Astrocyte (in vitro differentiated cells and primary cell): ENCODE measurements around the gene AAR2. TPM values are rescaled to one million over a fixed set of nuclear protein-coding genes. Genes with fewer than 3 reads are reported as not detected.

Experiments
- DNase-seq: peaks from one replicate; pipeline ENCODE4 v3.0.0-alpha.2; 2010; ENCODE audit warnings: low read depth
- FAIRE-seq: peaks from 2 replicates; lab custom pipeline; 2011; peaks lifted over from hg19 to GRCh38; lab: Jason Lieb, UNC
- H2AFZ ChIP-seq: 2 replicates; pipeline ENCODE4 v1.6.0; 2012; ENCODE audit warnings: low read depth, low read length, inconsistent platforms
- H3K27ac ChIP-seq: 2 replicates; pipeline ENCODE4 v1.5.1; 2011; ENCODE audit warnings: low read depth, low read length, inconsistent platforms
- H3K27me3 ChIP-seq: 2 replicates; pipeline ENCODE4 v1.6.0; 2011; ENCODE audit warnings: low read length, inconsistent platforms; ENCODE audit not compliant: insufficient read depth
- H3K36me3 ChIP-seq: 2 replicates; pipeline ENCODE4 v1.5.1; 2011; ENCODE audit warnings: low read length, inconsistent platforms; ENCODE audit not compliant: insufficient read depth
- H3K4me1 ChIP-seq: 2 replicates; pipeline ENCODE4 v1.5.1; 2011; ENCODE audit warnings: low read length, inconsistent platforms; ENCODE audit not compliant: insufficient read depth
- H3K4me2 ChIP-seq: 2 replicates; pipeline ENCODE4 v1.6.0; 2012; ENCODE audit warnings: low read length, inconsistent platforms
- H3K4me3 ChIP-seq: 2 replicates; pipeline ENCODE4 v1.5.1; 2011; ENCODE audit warnings: low read depth, mild to moderate bottlenecking, low read length, inconsistent platforms; ENCODE audit not compliant: insufficient read depth
- H3K79me2 ChIP-seq: 2 replicates; pipeline ENCODE4 v1.6.0; 2012; ENCODE audit warnings: mild to moderate bottlenecking, low read length, inconsistent platforms; ENCODE audit not compliant: insufficient read depth
- H3K9ac ChIP-seq: 2 replicates; pipeline ENCODE4 v1.6.0; 2012; ENCODE audit warnings: mild to moderate bottlenecking, low read length, inconsistent platforms
- H3K9me3 ChIP-seq: 2 replicates; pipeline ENCODE4 v1.5.1; 2012; ENCODE audit warnings: low read depth, mild to moderate bottlenecking, low read length, inconsistent platforms; ENCODE audit not compliant: insufficient read depth
- H4K20me1 ChIP-seq: 2 replicates; pipeline ENCODE4 v1.6.0; 2012; ENCODE audit warnings: low read length, inconsistent platforms; ENCODE audit not compliant: insufficient read depth
- H3K27ac Mint-ChIP-seq: one replicate; pipeline ENCODE4 v1.8.0; 2021; ENCODE audit warnings: mild to moderate bottlenecking, mixed read lengths; ENCODE audit not compliant: unreplicated experiment
- H3K27me3 Mint-ChIP-seq: one replicate; pipeline ENCODE4 v1.8.0; 2021; ENCODE audit warnings: low read depth, mixed read lengths; ENCODE audit not compliant: unreplicated experiment
- H3K36me3 Mint-ChIP-seq: one replicate; pipeline ENCODE4 v1.8.0; 2021; ENCODE audit warnings: low read depth, mixed read lengths; ENCODE audit not compliant: unreplicated experiment
- H3K4me1 Mint-ChIP-seq: one replicate; pipeline ENCODE4 v1.8.0; 2021; ENCODE audit warnings: low read depth, mixed read lengths; ENCODE audit not compliant: unreplicated experiment
- H3K4me3 Mint-ChIP-seq: one replicate; pipeline ENCODE4 v1.8.0; 2021; ENCODE audit warnings: mild to moderate bottlenecking, moderate library complexity, mixed read lengths; ENCODE audit not compliant: unreplicated experiment
- H3K9me3 Mint-ChIP-seq: one replicate; pipeline ENCODE4 v1.8.0; 2021; ENCODE audit warnings: mild to moderate bottlenecking, mixed read lengths; ENCODE audit not compliant: unreplicated experiment
- CTCF ChIP-seq: IDR thresholded peaks from 2 replicates; pipeline ENCODE4 v1.5.1; 2011; ENCODE audit warnings: low read depth, mild to moderate bottlenecking, inconsistent platforms, low read length, moderate library complexity; ENCODE audit not compliant: insufficient read depth
- EZH2 ChIP-seq: IDR thresholded peaks from 2 replicates; pipeline ENCODE4 v1.6.1; 2012; ENCODE audit warnings: mild to moderate bottlenecking, low read length, inconsistent platforms; ENCODE audit not compliant: insufficient read depth
- total RNA-seq: library from RNA; stranded (reverse); gene quantifications from 2 replicates; pipeline ENCODE4 v1.2.1, GENCODE V29; 2021

AAR2 gene
- total RNA-seq, 1 donor from 2014 or later: 21.7 TPM

- H3K9me3 Mint-ChIP-seq: no peaks in the 10 kb centered on the region
- peaks cover 10% of the 10 kb centered on the region for H3K27me3 Mint-ChIP-seq
- no peak overlapping the region for H3K9ac ChIP-seq
- peaks cover 7% of the 10 kb centered on the region for H3K4me1 Mint-ChIP-seq
- no peak overlapping the region for H3K4me2 ChIP-seq
- no peaks in the 10 kb centered on the region for H3K79me2 ChIP-seq
- no peaks in the 10 kb centered on the region for H3K4me1 ChIP-seq
- H3K36me3 ChIP-seq: no peaks in the 10 kb centered on the region
- no peaks in the 10 kb centered on the region for H3K36me3 Mint-ChIP-seq
- no peaks in the 10 kb centered on the region for H4K20me1 ChIP-seq
- TF ChIP-seq CTCF: no peak
- TF ChIP-seq EZH2: no peak
- peaks cover 16% of the 10 kb centered on the region for H3K27me3 ChIP-seq
- DNase-seq (no peak), FAIRE-seq (no peak)
- no peak overlapping the region for H3K27ac Mint-ChIP-seq
- no peaks in the 10 kb centered on the region for H3K9me3 ChIP-seq
- no peak overlapping the region for H3K4me3 ChIP-seq
- H2AFZ ChIP-seq: no peak overlapping the region
- H3K4me3 Mint-ChIP-seq: no peak overlapping the region
- no peak overlapping the region for H3K27ac ChIP-seq
These were observed 36.4 kb downstream of the AAR2 start for GRCh38 chr20:36272547-36273220.

- Histone ChIP-seq H3K36me3 (no peaks in the 10 kb centered on the region), H4K20me1 (no peaks in the 10 kb centered on the region), H3K27me3 (peaks cover 16% of the 10 kb centered on the region), H3K9ac (no peak overlapping the region), H3K4me1 (no peaks in the 10 kb centered on the region), H3K4me2 (no peak overlapping the region), H3K9me3 (no peaks in the 10 kb centered on the region), H3K79me2 (no peaks in the 10 kb centered on the region), H3K27ac (no peak overlapping the region), H3K4me3 (no peak overlapping the region), H2AFZ (no peak overlapping the region)
- TF ChIP-seq CTCF (peak; percentile 14), EZH2 (no peak)
- H3K36me3 Mint-ChIP-seq: no peaks in the 10 kb centered on the region
- DNase-seq (no peak), FAIRE-seq (no peak)
- H3K4me1 Mint-ChIP-seq: peaks cover 5% of the 10 kb centered on the region
- H3K9me3 Mint-ChIP-seq: no peaks in the 10 kb centered on the region
- peaks cover 16% of the 10 kb centered on the region for H3K27me3 Mint-ChIP-seq
- H3K4me3 Mint-ChIP-seq: no peak overlapping the region
- no peak overlapping the region for H3K27ac Mint-ChIP-seq
These were observed 37.3 kb downstream of the AAR2 start for GRCh38 chr20:36273414-36274180.
